Nephron (organoid): Measurements from ENCODE around the gene KIF12.

Source experiments
- H3K27ac Mint-ChIP-seq, 3 experiments: 2 replicates each; pipeline ENCODE4 v1.8.0; 2020; ENCODE audit warnings: mixed read lengths in 3 of 3, mild to moderate bottlenecking in 2 of 3, moderate library complexity in 1 of 3
- H3K27me3 Mint-ChIP-seq: 2 replicates; pipeline ENCODE4 v1.8.0; 2021; ENCODE audit warnings: low read depth, mild to moderate bottlenecking, moderate library complexity, mixed read lengths
- H3K36me3 Mint-ChIP-seq: 2 replicates; pipeline ENCODE4 v1.8.0; 2020; ENCODE audit warnings: low read depth, mixed read lengths
- H3K4me1 Mint-ChIP-seq: 2 replicates; pipeline ENCODE4 v1.8.0; 2020; ENCODE audit warnings: mixed read lengths
- H3K4me3 Mint-ChIP-seq, 3 experiments: 2 replicates each; pipeline ENCODE4 v1.8.0; 2020; ENCODE audit warnings: mild to moderate bottlenecking in 3 of 3, mixed read lengths in 3 of 3, moderate library complexity in 2 of 3
- H3K9me3 Mint-ChIP-seq: 2 replicates; pipeline ENCODE4 v1.8.0; 2020; ENCODE audit warnings: mixed read lengths
- CTCF ChIP-seq, 3 experiments: fragments of 200-600 bp; sonication (generic); IDR thresholded peaks; one replicate each; pipeline ENCODE4 v1.5.0; 2021; ENCODE audit warnings: antibody characterized with exemption in 3 of 3; ENCODE audit not compliant: unreplicated experiment in 3 of 3

KIF12 gene

DNA sequence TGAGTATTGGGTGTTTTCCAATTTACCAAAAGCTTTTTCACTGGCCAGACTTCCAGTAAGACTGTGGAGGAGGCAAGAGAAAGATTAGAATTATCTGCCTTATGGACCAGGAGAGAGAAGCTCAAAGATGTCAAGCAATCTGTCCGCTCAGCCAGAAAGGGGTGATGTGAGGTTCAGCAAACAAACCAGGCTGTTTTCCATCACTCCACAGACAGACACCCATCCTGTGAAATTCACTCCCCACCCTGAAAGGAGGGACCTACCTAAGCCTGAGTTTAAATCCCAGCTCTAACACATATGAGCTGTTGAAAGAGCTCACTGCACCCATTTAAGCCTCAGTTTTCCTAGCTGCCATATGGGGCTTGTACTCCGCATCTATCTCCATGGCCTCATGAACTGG is 41.3 kb upstream of the KIF12 start:
- TF ChIP-seq CTCF (IDR thresholded peaks at IDR 0.05; ENCODE audit: unreplicated experiment in 3 of 3) = no peak
- Mint-ChIP-seq H3K9me3 (peaks cover 2% of the 10 kb centered on the region), H3K27ac (peak overlapping the region; percentile 28 to 73 (median 54)), H3K4me3 (peak overlapping the region in 1 of 3 experiments; percentile 20), H3K4me1 (peaks cover 49% of the 10 kb centered on the region), H3K27me3 (peaks cover 7% of the 10 kb centered on the region), H3K36me3 (no peaks in the 10 kb centered on the region)

GRCh38 chr9:114139071-114139470 is 40.0 kb upstream of the KIF12 start:
- TF ChIP-seq CTCF (IDR thresholded peaks at IDR 0.05; ENCODE audit: unreplicated experiment in 3 of 3) = no peak

GRCh38 chr9:114138552-114138971 is 39.5 kb upstream of the KIF12 start:
- peaks cover 12% of the 10 kb centered on the region for H3K27me3 Mint-ChIP-seq

More at GRCh38 chr9:114139071-114139470, 40.0 kb upstream of the KIF12 start:
- Mint-ChIP-seq H3K9me3 (peaks cover 2% of the 10 kb centered on the region), H3K4me3 (no peak overlapping the region), H3K4me1 (peaks cover 45% of the 10 kb centered on the region), H3K27ac (no peak overlapping the region), H3K36me3 (no peaks in the 10 kb centered on the region), H3K27me3 (peaks cover 9% of the 10 kb centered on the region)

DNA sequence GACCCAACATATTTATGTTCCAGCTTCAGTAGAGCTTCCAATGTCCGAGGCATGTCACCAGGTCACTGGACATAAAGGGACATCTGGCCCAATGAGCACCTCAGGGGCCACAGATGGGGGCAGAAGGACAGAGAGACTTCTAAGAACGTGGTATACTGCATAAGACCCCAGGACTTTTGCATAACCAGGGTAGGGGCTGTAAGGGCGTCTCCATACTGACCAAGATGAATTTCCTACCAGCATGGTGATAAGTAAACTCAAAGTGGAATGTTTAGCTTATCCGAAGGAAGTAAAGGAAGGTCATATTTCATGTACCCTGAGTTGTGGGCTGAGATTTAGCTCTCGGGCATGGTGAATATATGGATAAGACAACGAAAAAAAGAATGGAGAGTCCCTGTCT is 38.7 kb upstream of the KIF12 start:
- Mint-ChIP-seq H3K36me3 (no peaks in the 10 kb centered on the region), H3K4me3 (no peak overlapping the region), H3K9me3 (peaks cover 2% of the 10 kb centered on the region), H3K4me1 (peaks cover 38% of the 10 kb centered on the region), H3K27me3 (peaks cover 13% of the 10 kb centered on the region), H3K27ac (no peak overlapping the region)
- TF ChIP-seq CTCF (IDR thresholded peaks at IDR 0.05; ENCODE audit: unreplicated experiment in 3 of 3) = no peak

More at GRCh38 chr9:114138552-114138971, 39.5 kb upstream of the KIF12 start:
- peaks cover 41% of the 10 kb centered on the region for H3K4me1 Mint-ChIP-seq
- H3K9me3 Mint-ChIP-seq = peaks cover 2% of the 10 kb centered on the region
- H3K36me3 Mint-ChIP-seq = no peaks in the 10 kb centered on the region
- no peak overlapping the region for H3K27ac Mint-ChIP-seq
- no peak for TF ChIP-seq CTCF (IDR thresholded peaks at IDR 0.05; ENCODE audit: unreplicated experiment in 3 of 3)
- H3K4me3 Mint-ChIP-seq = no peak overlapping the region

DNA sequence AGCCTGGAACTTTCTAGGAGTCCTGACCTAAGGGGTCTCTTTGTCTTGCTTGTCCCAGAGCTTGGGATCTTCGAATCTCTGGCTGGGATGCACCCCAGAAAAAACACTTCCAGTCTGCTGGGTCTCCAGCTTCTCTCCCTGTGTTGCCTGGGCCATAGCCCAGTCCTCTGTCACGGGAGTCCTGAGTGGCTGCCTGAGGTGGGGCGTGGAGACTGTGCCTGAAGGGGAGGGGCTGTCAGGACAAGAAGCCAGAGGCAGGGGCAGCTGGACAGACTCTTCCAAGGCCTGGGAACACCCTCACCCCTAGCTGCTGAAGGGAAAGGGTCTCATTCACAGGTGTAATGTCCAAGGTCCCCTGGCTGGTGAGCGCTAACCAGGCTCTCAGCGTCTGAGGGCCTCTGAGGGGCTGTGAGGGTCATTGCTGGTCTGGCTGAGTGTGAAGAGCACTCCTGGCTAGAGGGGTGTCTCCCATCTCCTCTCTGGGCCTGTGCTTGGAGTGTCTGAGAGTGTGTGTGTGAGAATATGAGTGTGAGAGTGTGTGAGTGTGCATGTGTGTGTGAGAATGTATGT is 35.8 kb upstream of the KIF12 start:
- peaks cover 19% of the 10 kb centered on the region for H3K27me3 Mint-ChIP-seq
- no peak overlapping the region for H3K27ac Mint-ChIP-seq
- peaks cover 17% of the 10 kb centered on the region for H3K4me1 Mint-ChIP-seq
- peaks cover 2% of the 10 kb centered on the region for H3K9me3 Mint-ChIP-seq
- H3K36me3 Mint-ChIP-seq = no peaks in the 10 kb centered on the region
- H3K4me3 Mint-ChIP-seq = no peak overlapping the region
- no peak for TF ChIP-seq CTCF (IDR thresholded peaks at IDR 0.05; ENCODE audit: unreplicated experiment in 3 of 3)

- no peak overlapping the region for H3K4me3 Mint-ChIP-seq
- peaks cover 23% of the 10 kb centered on the region for H3K27me3 Mint-ChIP-seq
- no peak for TF ChIP-seq CTCF (IDR thresholded peaks at IDR 0.05; ENCODE audit: unreplicated experiment in 3 of 3)
- no peak overlapping the region for H3K27ac Mint-ChIP-seq
- H3K4me1 Mint-ChIP-seq = peaks cover 7% of the 10 kb centered on the region
- peaks cover 8% of the 10 kb centered on the region for H3K9me3 Mint-ChIP-seq
- H3K36me3 Mint-ChIP-seq = no peaks in the 10 kb centered on the region
Observed at GRCh38 chr9:114132550-114132918, 33.4 kb upstream of the KIF12 start.
